Urinary bladder (tissue), 4 donors: Measurements from ENCODE around the gene GAGE13. TPM values are rescaled to one million over a fixed set of nuclear protein-coding genes. Genes with fewer than 3 reads are reported as not detected.
A peak's percentile ranks its signal among the peaks of the same experiment; 100 is the strongest.
"Not testable (repeated sequence)": the region's sequence is repeated elsewhere in the genome, so short reads cannot be mapped to it uniquely, and the experiment has no call there.

Experiments
- DNase-seq: peaks from one replicate; pipeline ENCODE4 v3.0.0-alpha.2; 2015; ENCODE audit errors: extremely low spot score
- H3K27ac ChIP-seq: one replicate; pipeline ENCODE4 v1.5.1; 2013; ENCODE audit warnings: low read depth, mild to moderate bottlenecking, moderate library complexity
- H3K36me3 ChIP-seq: one replicate; pipeline ENCODE4 v1.6.1; 2013; ENCODE audit warnings: mild to moderate bottlenecking, moderate library complexity; ENCODE audit not compliant: insufficient read depth
- H3K4me1 ChIP-seq: one replicate; pipeline ENCODE4 v1.6.1; 2013; ENCODE audit warnings: mild to moderate bottlenecking, moderate library complexity; ENCODE audit not compliant: insufficient read depth
- H3K4me3 ChIP-seq: one replicate; pipeline ENCODE4 v1.5.1; 2013; ENCODE audit warnings: low read depth, low read length
- WGBS: extraction: QIAGEN DNeasy Blood & Tissue Kit; methylation state at CpG from one replicate; pipeline ENCODE4 v1.1.7; 2013; 5-methylcytosine and 5-hydroxymethylcytosine counted together
- polyA plus RNA-seq: library from polyadenylated mRNA; stranded (reverse); fragments of 200-250 nt; gene quantifications from one replicate; pipeline ENCODE4 v1.2.3, GENCODE V29; 2013
- total RNA-seq: library from RNA; depleted of rRNA; stranded (reverse); fragments of >200 nt; gene quantifications from one replicate; pipeline ENCODE4 v1.2.3, GENCODE V29; 2014
- donor health status: healthy with polysubstance abuse.
- donor health status: healthy.

Gene GAGE13
- total and polyA plus RNA-seq, 2 donors: not detected

DNA sequence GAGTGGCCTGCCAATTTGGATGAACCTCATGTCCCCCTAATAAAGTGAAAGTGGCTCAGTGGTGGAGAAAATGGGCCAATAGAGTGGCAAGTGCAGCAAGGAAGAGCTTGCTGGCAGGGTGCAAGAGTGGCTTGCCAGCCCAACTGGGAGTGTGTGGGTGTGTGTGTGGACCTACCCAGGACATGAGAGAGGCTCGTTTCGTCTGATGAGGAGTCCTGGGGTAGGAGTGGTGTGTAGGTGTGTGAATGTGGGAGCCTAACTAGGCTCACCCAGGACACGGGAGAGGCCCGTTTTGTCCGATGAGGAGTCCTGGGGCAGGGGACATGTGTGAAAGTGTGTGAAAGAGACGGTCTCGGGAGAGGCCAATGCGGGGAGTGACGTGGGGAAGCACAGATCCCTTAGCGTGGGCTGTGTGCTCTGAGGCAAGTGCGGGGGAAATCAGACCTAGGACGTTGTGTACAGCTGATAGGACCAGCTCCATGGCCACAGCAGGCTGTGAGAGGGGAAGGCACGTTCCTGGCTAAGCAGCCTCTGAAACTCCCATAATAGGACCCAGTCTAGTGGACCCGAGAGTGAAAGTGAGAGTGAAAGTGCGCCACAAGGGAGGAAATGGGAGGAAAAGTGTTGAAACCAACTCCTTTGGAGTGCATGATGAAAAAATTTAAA, 22.6 kb upstream of the GAGE13 start:
- Histone ChIP-seq H3K36me3 (no peaks in the 10 kb centered on the region), H3K4me1 (no peaks in the 10 kb centered on the region), H3K4me3 (peak overlapping the region; percentile 22), H3K27ac (no peak overlapping the region)
- no peak for DNase-seq
- 43% methylated on average over 15 of the region's 15 CpGs for WGBS

DNA sequence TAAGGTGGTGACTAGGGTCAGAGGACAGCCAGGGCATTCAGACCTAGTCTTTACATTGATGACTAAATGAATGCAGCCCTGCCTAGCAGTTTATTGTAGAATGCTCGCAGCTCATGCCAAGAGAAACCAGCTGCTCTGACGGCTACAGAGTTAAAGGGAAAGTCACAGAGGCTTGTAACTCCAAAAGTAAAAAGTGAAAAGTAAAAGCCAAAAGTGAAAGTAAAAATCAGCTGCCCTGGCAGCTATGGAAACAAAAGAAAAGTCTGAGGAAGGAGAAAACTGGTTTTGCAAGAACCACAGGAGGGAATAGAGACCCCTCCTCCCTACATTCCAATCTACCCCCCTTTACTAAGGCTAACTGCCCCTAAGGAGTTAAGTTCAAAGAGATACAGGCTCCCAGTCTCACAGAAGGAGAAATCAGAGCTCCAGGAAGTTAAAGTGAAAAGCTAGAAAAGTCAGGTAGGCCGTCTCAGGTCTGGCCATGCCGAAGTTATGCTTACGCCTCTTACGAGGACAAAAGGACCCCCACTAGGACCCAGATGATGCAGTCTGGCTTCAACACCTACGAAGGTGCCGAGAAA, 21.9 kb upstream of the GAGE13 start:
- no peak for DNase-seq
- H3K27ac ChIP-seq: peak overlapping the region; percentile 10
- WGBS: 5% methylated on average over 8 of the region's 8 CpGs
- H3K36me3 ChIP-seq: no peaks in the 10 kb centered on the region
- H3K4me1 ChIP-seq: no peaks in the 10 kb centered on the region
- peak overlapping the region; percentile 22 for H3K4me3 ChIP-seq

DNA sequence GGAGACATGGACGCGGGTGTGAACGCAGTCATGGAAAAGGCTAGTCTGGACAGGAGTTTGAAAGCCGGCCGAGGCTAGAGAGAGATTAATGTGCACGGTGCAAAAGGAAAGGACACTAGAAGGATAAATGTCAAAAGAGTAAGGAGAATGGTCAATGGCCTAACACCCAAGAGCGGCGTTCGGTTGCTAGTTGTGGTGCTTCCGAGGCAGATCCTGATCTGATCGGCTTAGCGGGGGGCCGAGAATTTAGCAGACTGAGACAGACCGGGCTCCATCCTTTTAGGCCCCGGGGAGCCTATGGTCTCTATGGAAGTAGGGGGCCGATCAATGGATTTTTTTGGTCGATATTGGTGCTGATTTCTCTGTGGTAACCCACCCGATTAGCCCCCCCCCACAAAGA, 21.0 kb upstream of the GAGE13 start:
- no peaks in the 10 kb centered on the region for H3K4me1 ChIP-seq
- DNase-seq: no peak
- no peak overlapping the region for H3K4me3 ChIP-seq
- 64% methylated on average over 18 of the region's 18 CpGs for WGBS
- no peak overlapping the region for H3K27ac ChIP-seq
- H3K36me3 ChIP-seq: no peaks in the 10 kb centered on the region

DNA sequence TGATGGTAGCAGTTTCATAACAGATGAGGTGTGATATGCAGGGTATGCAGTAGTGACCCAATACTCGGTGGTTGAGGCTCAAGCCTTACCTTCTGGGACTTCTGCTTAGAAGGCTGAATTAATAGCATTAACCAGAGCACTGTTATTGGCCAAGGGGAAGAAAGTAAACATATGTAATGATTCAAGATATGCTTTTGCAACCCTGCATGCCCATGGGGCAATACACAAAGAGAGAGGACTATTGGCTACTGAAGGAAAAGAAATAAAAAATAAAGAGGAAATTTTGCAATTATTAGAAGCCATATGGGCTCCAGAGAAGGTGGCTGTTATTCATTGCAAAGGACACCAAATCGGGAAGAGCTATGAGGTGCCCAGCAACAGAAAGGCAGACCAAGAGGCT, 19.2 kb upstream of the GAGE13 start:
- 89% methylated on average over 2 of the region's 2 CpGs for WGBS
- no peak for DNase-seq
- Histone ChIP-seq H3K27ac (no peak overlapping the region), H3K4me3 (no peak overlapping the region), H3K4me1 (no peaks in the 10 kb centered on the region), H3K36me3 (no peaks in the 10 kb centered on the region)

DNA sequence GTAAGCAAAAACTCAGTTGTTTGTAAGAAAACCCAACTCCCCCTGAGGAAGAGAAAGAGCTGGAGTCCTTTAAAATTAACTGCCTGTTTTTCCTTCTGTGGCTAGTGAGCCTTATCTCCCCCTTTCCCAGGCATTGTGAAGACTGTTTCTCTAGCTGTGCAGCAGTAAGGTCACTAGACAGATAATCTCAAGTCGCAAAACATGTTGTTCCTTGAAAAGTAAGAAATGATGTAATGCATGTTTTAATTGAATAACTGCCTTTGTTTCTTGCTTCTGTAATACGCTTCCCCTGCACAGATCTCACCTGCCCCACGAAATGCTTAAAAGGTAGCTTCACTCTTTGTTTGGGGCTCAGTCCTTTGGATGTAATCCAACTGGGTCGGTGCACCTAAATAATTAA, 15.3 kb upstream of the GAGE13 start:
- Histone ChIP-seq H3K27ac (no peak overlapping the region), H3K4me3 (no peak overlapping the region), H3K4me1 (no peaks in the 10 kb centered on the region), H3K36me3 (no peaks in the 10 kb centered on the region)
- 55% methylated on average over 4 of the region's 4 CpGs for WGBS
- no peak for DNase-seq

DNA sequence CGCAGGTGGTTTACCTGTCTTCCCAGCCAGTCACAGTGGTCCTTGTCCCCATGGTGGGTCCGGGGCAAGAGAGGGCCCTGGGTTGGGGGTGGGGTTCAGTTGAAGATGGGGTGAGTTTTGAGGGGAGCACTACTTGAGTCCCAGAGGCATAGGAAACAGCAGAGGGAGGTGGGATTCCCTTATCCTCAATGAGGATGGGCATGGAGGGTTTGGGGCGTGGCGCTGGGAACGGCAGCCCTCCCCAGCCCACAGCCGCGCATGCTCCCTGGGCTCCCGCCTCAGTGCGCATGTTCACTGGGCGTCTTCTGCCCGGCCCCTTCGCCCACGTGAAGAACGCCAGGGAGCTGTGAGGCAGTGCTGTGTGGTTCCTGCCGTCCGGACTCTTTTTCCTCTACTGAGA, 9.6 kb upstream of the GAGE13 start, which contains the start of gene GAGE12J:
TSS of gene GAGE12J (plus strand) at position 301 of the 400 bp plus-strand sequence. CDS start 1,157 bp downstream, outside the sequence.
- H3K4me1 ChIP-seq, H3K27ac ChIP-seq, DNase-seq, H3K36me3 ChIP-seq, H3K4me3 ChIP-seq: not testable (repeated sequence)
- no CpG with 5 or more reads among the region's 16 CpGs for WGBS

DNA sequence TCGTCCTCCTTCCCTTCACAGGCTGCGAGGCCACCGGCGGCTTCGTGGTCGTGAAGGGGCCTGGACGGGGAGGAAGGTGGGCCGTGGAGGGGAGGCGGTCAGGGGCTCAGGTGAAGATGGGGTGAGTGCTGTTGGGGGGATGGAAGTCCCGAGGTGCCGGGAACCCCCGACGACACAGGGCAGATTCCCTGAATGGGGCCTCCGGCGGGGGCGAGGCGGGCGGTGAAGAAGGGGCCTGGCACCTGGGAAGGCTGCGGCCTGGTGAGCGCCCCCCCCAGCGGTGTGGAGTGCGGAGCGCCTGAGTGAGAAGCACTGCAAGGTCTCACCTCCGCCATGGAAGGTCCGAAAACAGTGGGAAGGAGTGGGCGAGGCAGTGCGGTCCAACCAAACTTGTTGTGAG, 9.1 kb upstream of the GAGE13 start:
- H3K4me1 ChIP-seq, DNase-seq, H3K27ac ChIP-seq, H3K4me3 ChIP-seq, H3K36me3 ChIP-seq: not testable (repeated sequence)
- no CpG with 5 or more reads among the region's 27 CpGs for WGBS

DNA sequence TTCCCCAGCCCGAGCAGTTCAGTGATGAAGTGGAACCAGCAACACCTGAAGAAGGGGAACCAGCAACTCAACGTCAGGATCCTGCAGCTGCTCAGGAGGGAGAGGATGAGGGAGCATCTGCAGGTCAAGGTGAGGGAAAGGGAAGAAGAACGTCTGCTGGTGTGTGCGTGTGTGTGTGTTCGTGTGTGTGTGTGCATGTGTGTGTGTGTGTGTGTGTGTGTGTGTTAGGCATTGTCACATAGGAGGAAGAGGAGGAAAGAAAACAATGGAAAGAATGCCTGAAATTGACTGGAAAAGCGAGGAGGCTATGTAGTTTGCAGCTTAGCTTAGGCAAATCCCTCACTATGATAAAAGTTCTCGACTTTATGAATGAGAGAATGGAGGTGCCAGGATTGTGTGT, 7.6 kb upstream of the GAGE13 start:
- WGBS: no CpG with 5 or more reads among the region's 7 CpGs
- H3K4me3 ChIP-seq, H3K27ac ChIP-seq, H3K36me3 ChIP-seq, DNase-seq, H3K4me1 ChIP-seq: not testable (repeated sequence)

DNA sequence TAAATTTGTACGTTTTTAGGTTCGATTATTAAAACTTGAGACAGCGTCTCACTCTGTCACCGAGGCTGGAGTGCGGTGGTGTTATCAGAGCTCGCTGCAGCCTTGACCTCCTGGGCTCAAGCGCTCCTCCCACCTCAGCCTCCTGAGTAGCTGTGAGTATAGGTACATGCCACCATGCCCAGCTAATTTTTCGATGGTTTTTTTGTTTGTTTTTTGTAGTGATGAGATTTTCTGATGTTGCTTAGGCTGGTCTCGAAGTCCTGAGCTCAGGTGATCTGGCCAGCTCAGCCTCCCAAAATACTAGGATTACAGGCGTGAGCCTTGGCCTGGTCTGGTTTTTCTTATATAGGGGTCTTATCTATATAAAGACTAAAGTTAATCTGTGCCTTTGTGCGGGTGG, 961 bp upstream of the GAGE13 start:
- DNase-seq, H3K4me1 ChIP-seq, H3K4me3 ChIP-seq, H3K36me3 ChIP-seq, H3K27ac ChIP-seq: not testable (repeated sequence)
- WGBS: 93% methylated on average over 3 of the region's 11 CpGs

DNA sequence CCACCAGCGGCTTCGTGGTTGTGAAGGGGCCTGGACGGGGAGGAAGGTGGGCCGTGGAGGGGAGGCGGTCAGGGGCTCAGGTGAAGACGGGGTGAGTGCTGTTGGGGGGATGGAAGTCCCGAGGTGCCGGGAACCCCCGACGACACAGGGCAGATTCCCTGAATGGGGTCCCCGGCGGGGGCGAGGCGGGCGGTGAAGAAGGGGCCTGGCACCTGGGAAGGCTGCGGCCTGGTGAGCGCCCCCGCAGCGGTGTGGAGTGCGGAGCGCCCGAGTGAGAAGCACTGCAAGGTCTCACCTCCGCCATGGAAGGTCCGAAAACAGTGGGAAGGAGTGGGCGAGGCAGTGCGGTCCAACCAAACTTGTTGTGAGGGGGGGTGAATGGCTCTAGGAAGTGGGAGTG, 459 bp downstream of the GAGE13 start:
- not testable (repeated sequence) for H3K27ac ChIP-seq, H3K4me3 ChIP-seq, H3K4me1 ChIP-seq, H3K36me3 ChIP-seq, DNase-seq
- no CpG with 5 or more reads among the region's 26 CpGs for WGBS

DNA sequence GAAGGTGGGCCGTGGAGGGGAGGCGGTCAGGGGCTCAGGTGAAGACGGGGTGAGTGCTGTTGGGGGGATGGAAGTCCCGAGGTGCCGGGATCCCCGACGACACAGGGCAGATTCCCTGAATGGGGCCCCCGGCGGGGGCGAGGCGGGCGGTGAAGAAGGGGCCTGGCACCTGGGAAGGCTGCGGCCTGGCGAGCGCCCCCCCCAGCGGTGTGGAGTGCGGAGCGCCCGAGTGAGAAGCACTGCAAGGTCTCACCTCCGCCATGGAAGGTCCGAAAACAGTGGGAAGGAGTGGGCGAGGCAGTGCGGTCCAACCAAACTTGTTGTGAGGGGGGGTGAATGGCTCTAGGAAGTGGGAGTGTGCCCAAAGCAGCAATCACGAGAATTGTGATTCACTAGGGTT, 10.1 kb downstream of the GAGE13 start:
- not testable (repeated sequence) for H3K4me3 ChIP-seq, H3K4me1 ChIP-seq, H3K27ac ChIP-seq, H3K36me3 ChIP-seq, DNase-seq
- no CpG with 5 or more reads among the region's 24 CpGs for WGBS

DNA sequence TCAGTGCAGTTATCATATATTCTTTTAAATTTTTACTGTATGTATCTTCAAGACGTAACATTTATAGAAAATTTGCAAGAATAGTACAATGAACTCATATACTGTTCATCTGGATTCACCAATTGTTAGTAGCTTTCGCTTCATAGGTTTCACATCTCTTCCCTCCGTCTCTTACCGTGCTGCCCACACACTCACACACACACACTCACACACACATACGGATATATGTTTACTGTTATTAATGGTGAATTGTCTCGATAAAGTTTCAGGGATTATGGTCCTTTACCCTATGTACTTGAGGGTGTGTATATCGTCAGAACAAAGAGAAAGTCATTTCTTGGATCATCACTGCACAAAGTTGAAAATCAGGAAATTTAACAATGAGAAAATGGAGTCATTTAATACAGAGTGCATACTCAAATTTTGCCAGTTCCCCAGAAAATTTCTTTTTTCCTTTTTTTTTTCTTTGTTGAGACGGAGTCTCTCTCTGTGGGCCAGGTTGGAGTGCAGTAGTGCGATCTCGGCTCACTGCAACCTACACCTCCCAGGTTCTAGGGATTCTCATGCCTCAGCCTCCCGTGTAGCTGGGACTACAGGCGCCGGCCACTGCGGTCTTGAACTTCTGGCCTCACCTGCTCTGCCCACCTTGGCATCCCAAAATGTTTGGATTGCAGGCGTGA, 13.3 kb downstream of the GAGE13 start:
- not testable (repeated sequence) for H3K27ac ChIP-seq, H3K4me1 ChIP-seq, DNase-seq, H3K36me3 ChIP-seq, H3K4me3 ChIP-seq
- WGBS: 74% methylated on average over 11 of the region's 15 CpGs

DNA sequence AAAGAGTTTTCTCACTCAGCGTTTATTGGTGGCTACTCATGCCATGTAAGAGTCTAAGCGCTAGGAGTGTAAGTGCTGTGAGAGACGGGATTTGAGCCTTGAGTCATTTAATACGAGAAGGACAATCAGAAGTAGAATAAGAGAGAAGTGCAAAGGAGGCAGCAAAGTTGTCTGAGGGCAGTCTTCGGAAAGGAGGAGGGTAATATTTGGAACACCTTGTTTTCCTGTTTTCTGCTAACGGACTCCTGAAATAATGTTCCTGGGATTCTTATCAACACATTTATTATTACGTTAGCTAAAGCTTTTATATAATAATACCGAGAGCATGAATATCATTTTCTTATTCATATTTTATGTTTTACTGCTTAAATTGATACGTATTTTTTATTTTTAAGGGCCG, 14.0 kb downstream of the GAGE13 start:
- not testable (repeated sequence) for H3K4me3 ChIP-seq, H3K27ac ChIP-seq, H3K36me3 ChIP-seq, DNase-seq, H3K4me1 ChIP-seq
- WGBS: 79% methylated on average over 5 of the region's 10 CpGs

DNA sequence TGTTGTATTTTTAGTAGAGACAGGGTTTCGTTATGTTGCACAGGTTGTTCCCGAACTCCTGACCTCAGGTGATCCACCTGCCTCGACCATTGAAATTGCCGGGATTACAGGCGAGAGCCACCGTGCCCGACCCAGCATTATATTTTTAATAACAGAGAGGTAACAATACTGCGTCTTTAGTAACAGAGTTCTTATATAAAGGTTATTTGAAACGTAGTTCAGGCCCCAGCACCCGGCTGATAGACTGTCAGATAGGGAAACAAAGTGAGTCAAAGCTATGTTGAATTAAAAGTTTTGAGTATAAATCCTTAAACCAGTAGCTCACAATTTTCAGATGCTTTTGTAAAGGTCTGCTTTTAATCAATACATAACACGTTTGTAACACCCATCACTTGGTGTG, 14.8 kb downstream of the GAGE13 start:
- H3K4me3 ChIP-seq, H3K4me1 ChIP-seq, H3K36me3 ChIP-seq, H3K27ac ChIP-seq, DNase-seq: not testable (repeated sequence)
- 88% methylated on average over 7 of the region's 11 CpGs for WGBS
